ENCODE data around the gene G6PC2. TPM values are rescaled to one million over a fixed set of nuclear protein-coding genes. Genes with fewer than 3 reads are reported as not detected.
"Not testable (repeated sequence)": the region's sequence is repeated elsewhere in the genome, so short reads cannot be mapped to it uniquely, and the experiment has no call there.

G6PC2 gene
- total RNA-seq, 3 donors from 2014 or later (not counting 1 experiment from before 2014, with no cell fraction given), result not detected

DNA sequence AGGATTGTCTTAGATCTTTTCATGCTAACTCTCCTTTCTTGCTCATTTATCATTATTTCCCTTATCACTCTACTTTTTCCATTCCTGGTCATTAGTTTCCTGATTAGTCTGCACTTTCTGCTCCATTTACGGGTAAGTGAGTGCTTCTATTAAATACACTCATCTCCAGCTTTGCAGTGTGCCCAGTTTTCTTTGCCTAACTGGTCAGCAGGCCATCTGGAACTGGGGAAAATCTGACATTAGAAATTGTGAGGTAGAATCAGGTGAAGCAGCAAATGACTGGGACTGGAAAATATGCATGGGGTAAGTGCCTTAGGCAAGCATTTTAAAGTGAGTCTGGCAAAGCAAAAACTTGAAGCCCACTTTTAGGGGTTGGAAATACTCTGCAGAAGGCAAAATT is 29.2 kb downstream of the G6PC2 start:
- no peaks in the 10 kb centered on the region for H3K36me3 ChIP-seq (ENCODE audit: control insufficient read depth, insufficient read depth, low read length)
- Mint-ChIP-seq H3K27me3 (ENCODE audit: low read depth in 2 of 2) (peaks cover 8 to 39% of the 10 kb centered on the region in 2 donors), H3K36me3 (no peaks in the 10 kb centered on the region), H3K4me3 (no peak overlapping the region), H3K4me1 (no peaks in the 10 kb centered on the region), H3K9me3 (no peaks in the 10 kb centered on the region), H3K27ac (no peak overlapping the region)
- ATAC-seq (no peak), DNase-seq (no peak)
- TF ChIP-seq CTCF (IDR thresholded peaks at IDR 0.05), result no peak
- H3K27me3 ChIP-seq (ENCODE audit: control insufficient read depth, insufficient read depth, low read length), result peaks cover 3% of the 10 kb centered on the region
- H3K9me3 ChIP-seq (ENCODE audit: control insufficient read depth, insufficient read depth, low read length), result no peaks in the 10 kb centered on the region
- intact Hi-C loops (cut with micrococcal nuclease), result no loop called here
- no peaks in the 10 kb centered on the region for H3K4me1 ChIP-seq (ENCODE audit: control insufficient read depth, insufficient read depth, low read length)
- no peak overlapping the region for H3K4me3 ChIP-seq (ENCODE audit: low read length)
- 100% methylated on average over 1 of the region's 1 CpG for WGBS (ENCODE audit: insufficient coverage)
- H3K27ac ChIP-seq (ENCODE audit: low read length), result no peak overlapping the region

GRCh38 chr2:168932174-168932573 is 31.1 kb downstream of the G6PC2 start:
- H3K27ac ChIP-seq (ENCODE audit: low read length); DNase-seq; H3K9me3 Mint-ChIP-seq; H3K27me3 ChIP-seq (ENCODE audit: control insufficient read depth, insufficient read depth, low read length); intact Hi-C loops (cut with micrococcal nuclease); H3K9me3 ChIP-seq (ENCODE audit: control insufficient read depth, insufficient read depth, low read length); H3K4me1 ChIP-seq (ENCODE audit: control insufficient read depth, insufficient read depth, low read length); H3K4me1 Mint-ChIP-seq; H3K36me3 ChIP-seq (ENCODE audit: control insufficient read depth, insufficient read depth, low read length); H3K4me3 ChIP-seq (ENCODE audit: low read length); H3K27ac Mint-ChIP-seq; H3K4me3 Mint-ChIP-seq; H3K36me3 Mint-ChIP-seq; ATAC-seq: not testable (repeated sequence)
- WGBS (ENCODE audit: insufficient coverage), result 93% methylated on average over 3 of the region's 4 CpGs
- H3K27me3 Mint-ChIP-seq (ENCODE audit: low read depth in 2 of 2), result peaks cover 10 to 39% of the 10 kb centered on the region in 2 donors

- no peaks in the 10 kb centered on the region for H3K4me1 Mint-ChIP-seq
- H3K36me3 Mint-ChIP-seq, result no peaks in the 10 kb centered on the region
- H3K9me3 Mint-ChIP-seq, result no peaks in the 10 kb centered on the region
- TF ChIP-seq CTCF (IDR thresholded peaks at IDR 0.05), result no peak
- no peaks in the 10 kb centered on the region for H3K4me1 ChIP-seq (ENCODE audit: control insufficient read depth, insufficient read depth, low read length)
- DNase-seq (no peak), ATAC-seq (no peak)
- WGBS (ENCODE audit: insufficient coverage), result 93% methylated on average over 2 of the region's 2 CpGs
- no peak overlapping the region for H3K27ac ChIP-seq (ENCODE audit: low read length)
- H3K4me3 Mint-ChIP-seq, result no peak overlapping the region
- intact Hi-C loops (cut with micrococcal nuclease), result no loop called here
- no peaks in the 10 kb centered on the region for H3K36me3 ChIP-seq (ENCODE audit: control insufficient read depth, insufficient read depth, low read length)
- no peaks in the 10 kb centered on the region for H3K9me3 ChIP-seq (ENCODE audit: control insufficient read depth, insufficient read depth, low read length)
- H3K4me3 ChIP-seq (ENCODE audit: low read length), result no peak overlapping the region
- peaks cover 9 to 26% of the 10 kb centered on the region in 2 donors for H3K27me3 Mint-ChIP-seq (ENCODE audit: low read depth in 2 of 2)
- H3K27ac Mint-ChIP-seq, result no peak overlapping the region
- no peaks in the 10 kb centered on the region for H3K27me3 ChIP-seq (ENCODE audit: control insufficient read depth, insufficient read depth, low read length)
These were observed 33.7 kb downstream of the G6PC2 start for GRCh38 chr2:168934826-168935225.

DNA sequence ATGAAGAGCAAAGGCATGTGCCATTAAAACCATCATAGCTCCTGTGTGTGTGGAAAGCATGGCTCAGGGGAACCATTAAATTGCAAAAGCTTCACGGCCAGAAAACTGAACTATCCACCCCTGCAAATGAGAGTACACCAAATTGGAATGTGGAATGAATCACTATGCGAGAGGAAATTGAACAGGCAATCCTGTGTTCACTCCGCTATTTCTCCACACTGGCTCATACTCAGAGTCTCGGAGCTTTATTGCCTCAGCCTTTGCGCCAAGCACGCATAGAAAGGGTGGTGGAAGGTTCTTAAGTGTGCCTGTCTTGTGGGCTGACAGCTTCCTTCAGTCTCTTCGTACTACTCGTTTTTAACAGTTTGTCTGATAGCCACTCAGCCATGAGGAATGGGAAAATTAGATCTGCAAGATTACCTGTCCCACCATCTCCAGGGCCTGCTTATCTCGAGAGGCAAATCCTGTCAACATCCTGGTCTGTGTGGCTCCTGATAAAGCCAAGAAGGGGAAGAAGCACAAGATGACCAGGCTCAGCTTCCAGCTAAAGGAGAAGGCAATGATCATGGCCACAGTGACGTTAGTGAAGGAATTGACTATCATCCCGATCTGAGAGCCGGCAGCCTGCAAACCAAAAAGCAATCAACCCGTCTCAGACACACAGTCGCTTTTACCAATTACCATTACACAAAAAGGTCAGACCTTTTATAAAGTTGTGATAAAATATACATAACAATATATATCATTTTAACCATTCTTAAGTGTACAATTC is 34.9 kb downstream of the G6PC2 start:
- DNase-seq (no peak), ATAC-seq (no peak)
- no peaks in the 10 kb centered on the region for H3K4me1 Mint-ChIP-seq
- Histone ChIP-seq H3K4me3 (ENCODE audit: low read length) (no peak overlapping the region), H3K36me3 (ENCODE audit: control insufficient read depth, insufficient read depth, low read length) (no peaks in the 10 kb centered on the region), H3K4me1 (ENCODE audit: control insufficient read depth, insufficient read depth, low read length) (no peaks in the 10 kb centered on the region), H3K9me3 (ENCODE audit: control insufficient read depth, insufficient read depth, low read length) (no peaks in the 10 kb centered on the region), H3K27me3 (ENCODE audit: control insufficient read depth, insufficient read depth, low read length) (no peaks in the 10 kb centered on the region), H3K27ac (ENCODE audit: low read length) (no peak overlapping the region)
- no peak overlapping the region for H3K4me3 Mint-ChIP-seq
- H3K27ac Mint-ChIP-seq, result no peak overlapping the region
- no peaks in the 10 kb centered on the region for H3K9me3 Mint-ChIP-seq
- no peak for TF ChIP-seq CTCF (IDR thresholded peaks at IDR 0.05)
- WGBS (ENCODE audit: insufficient coverage), result 52% methylated on average over 12 of the region's 14 CpGs
- intact Hi-C loops (cut with micrococcal nuclease), result no loop called here
- no peaks in the 10 kb centered on the region for H3K36me3 Mint-ChIP-seq
- H3K27me3 Mint-ChIP-seq (ENCODE audit: low read depth in 2 of 2), result peaks cover 9 to 26% of the 10 kb centered on the region in 2 donors
